Muscle layer of colon (tissue), 2 donors: ENCODE results near the gene MITF.

ENCODE experiments used
- H3K27ac ChIP-seq: one replicate; pipeline ENCODE4 v1.7.0; 2013; ENCODE audit warnings: low read depth, mild to moderate bottlenecking, low read length, moderate library complexity
- H3K27me3 ChIP-seq, 2 donors: one replicate each; pipeline ENCODE4 v1.7.0; 2013; ENCODE audit warnings: low read length in 2 of 2, mild to moderate bottlenecking in 2 of 2; ENCODE audit not compliant: insufficient read depth in 2 of 2, control insufficient read depth in 1 of 2
- H3K36me3 ChIP-seq: one replicate; pipeline ENCODE4 v1.7.0; 2013; ENCODE audit warnings: mild to moderate bottlenecking, low read length; ENCODE audit not compliant: insufficient read depth
- H3K4me1 ChIP-seq: one replicate; pipeline ENCODE4 v1.7.0; 2013; ENCODE audit warnings: mild to moderate bottlenecking, low read length; ENCODE audit not compliant: insufficient read depth
- H3K4me3 ChIP-seq, 2 donors: one replicate each; pipeline ENCODE4 v1.7.0; 2013; ENCODE audit warnings: low read length in 2 of 2, low read depth in 1 of 2, mild to moderate bottlenecking in 1 of 2, moderate library complexity in 1 of 2
- H3K9ac ChIP-seq: one replicate; pipeline ENCODE4 v1.7.0; 2013; ENCODE audit warnings: low read length
- H3K9me3 ChIP-seq: one replicate; pipeline ENCODE4 v1.7.0; 2013; ENCODE audit warnings: mild to moderate bottlenecking, low read length
- donor health status: abdominal sarcoma.
- donor health status: Adenocarcinoma of cecum.

MITF gene

DNA sequence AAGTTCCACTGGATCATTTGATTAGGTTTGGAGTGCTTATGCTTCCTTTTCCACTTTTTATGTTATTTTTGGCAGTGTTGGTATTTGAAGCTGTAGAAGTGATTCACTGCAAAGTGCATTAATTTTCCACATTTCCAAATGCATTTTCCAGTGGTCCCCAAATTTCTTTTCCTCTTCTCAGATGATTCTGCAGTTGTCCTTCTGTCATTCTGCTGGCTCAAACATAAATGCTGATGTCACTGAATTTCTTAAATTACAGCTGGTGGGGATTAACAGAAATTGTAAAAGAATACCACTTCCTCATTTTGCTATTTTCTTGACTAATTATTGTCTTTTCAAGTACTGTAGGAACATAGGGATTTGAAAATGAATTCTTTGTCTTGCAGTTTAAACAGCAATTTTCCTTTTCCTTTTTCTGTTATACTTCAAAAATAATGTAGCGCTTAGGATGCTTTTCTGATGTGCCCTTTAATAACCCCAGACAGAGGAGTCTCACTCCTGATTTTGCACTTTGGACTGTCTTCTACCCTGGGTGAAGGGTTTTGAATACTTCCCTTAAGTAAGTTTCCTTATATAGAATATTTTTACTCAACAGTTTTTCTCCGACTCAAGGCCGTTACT is 25.0 kb downstream of the MITF start:
- peak overlapping the region in 1 of 2 donors; percentile 16 for H3K4me3 ChIP-seq
- H3K9me3 ChIP-seq: no peaks in the 10 kb centered on the region
- no peaks in the 10 kb centered on the region for H3K27me3 ChIP-seq
- peak overlapping the region; percentile 63 for H3K27ac ChIP-seq
- peaks cover 68% of the 10 kb centered on the region for H3K4me1 ChIP-seq
- peak overlapping the region; percentile 14 for H3K9ac ChIP-seq
- no peaks in the 10 kb centered on the region for H3K36me3 ChIP-seq

DNA sequence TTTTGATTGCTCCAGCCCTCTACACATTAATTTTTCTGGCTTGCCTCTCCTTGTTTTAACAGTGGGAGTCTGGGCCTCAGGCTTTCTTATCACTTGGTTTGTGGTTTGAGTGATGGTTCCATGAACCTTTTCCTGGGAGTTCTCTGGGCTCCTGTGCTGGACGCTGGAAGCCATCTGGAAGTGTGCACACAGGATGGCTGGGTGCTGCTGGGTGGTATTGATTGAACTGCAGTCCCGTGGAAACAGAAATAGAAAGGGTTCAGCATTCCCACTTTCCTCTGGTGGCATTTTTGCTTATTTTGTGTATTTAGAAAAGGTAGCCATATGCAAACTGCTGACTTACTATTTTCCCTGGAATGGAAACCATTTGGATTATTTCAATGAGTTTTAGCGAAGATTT is 25.6 kb downstream of the MITF start:
- Histone ChIP-seq H3K27ac (peak overlapping the region; percentile 45), H3K27me3 (no peaks in the 10 kb centered on the region), H3K9ac (no peak overlapping the region), H3K36me3 (no peaks in the 10 kb centered on the region), H3K4me1 (peaks cover 74% of the 10 kb centered on the region), H3K9me3 (no peaks in the 10 kb centered on the region), H3K4me3 (peak overlapping the region in 1 of 2 donors; percentile 7)

DNA sequence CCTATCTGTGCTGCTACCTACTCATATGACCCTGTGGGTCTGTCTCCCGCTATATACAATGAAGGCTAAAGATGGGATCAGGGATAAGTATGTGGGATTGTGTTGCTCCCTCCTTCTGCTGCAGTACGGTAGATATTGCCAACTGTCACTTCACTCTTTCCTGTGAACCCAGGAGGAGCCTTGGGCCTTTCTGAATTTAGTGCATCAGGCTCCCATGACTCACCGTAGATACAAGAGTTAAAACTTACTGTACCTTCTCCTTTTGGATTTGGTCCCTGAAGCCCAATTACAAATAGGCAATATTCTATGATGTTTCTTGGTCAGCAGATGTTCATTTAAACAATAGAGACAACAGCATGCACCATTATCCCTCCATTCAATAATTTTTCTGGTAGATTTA is 27.4 kb downstream of the MITF start:
- Histone ChIP-seq H3K27ac (no peak overlapping the region), H3K4me3 (no peak overlapping the region), H3K4me1 (peaks cover 81% of the 10 kb centered on the region), H3K9me3 (no peaks in the 10 kb centered on the region), H3K9ac (no peak overlapping the region), H3K27me3 (no peaks in the 10 kb centered on the region), H3K36me3 (no peaks in the 10 kb centered on the region)

DNA sequence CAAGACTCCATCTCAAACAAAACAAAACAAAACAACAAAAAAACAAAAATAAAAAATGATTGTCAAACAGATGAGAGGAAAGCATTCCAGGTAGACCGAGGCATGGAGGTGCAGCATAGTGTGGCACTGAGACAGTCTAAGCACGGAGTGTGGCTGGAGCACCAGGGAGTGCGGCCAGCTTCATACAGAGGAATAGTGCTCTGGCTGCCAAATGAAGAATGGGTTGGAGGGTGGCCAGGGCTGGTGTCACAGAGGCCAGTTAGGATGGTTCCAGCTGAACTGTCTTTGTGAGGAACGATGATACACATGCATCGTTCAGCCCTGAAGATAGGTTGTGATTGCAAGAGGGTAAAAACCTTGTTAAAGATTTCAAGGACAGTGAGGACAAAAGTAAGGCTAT is 28.3 kb downstream of the MITF start:
- no peak overlapping the region for H3K27ac ChIP-seq
- no peaks in the 10 kb centered on the region for H3K27me3 ChIP-seq
- H3K9ac ChIP-seq: no peak overlapping the region
- no peaks in the 10 kb centered on the region for H3K9me3 ChIP-seq
- no peak overlapping the region for H3K4me3 ChIP-seq
- H3K4me1 ChIP-seq: peaks cover 81% of the 10 kb centered on the region
- H3K36me3 ChIP-seq: no peaks in the 10 kb centered on the region

DNA sequence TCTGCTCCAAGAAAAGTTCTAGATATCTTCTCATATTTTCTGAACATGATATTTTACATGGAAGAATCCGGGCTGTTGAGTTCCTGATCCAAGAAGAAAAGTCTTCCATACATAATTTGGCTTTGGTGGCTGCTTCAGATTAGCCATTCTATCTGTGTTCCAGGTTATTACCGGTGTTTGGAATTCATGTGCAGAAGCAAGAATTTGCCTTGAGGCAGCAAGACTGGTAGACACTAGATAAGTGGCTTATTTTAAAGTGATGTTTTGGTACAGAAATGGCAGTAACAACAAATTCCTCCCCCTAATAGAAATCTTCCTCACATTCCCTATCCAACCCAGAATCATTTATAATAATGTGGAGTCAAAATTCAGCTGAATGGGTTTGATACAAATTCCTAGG is 29.2 kb downstream of the MITF start:
- H3K4me1 ChIP-seq: peaks cover 79% of the 10 kb centered on the region
- peak overlapping the region; percentile 46 for H3K27ac ChIP-seq
- no peak overlapping the region for H3K4me3 ChIP-seq
- no peaks in the 10 kb centered on the region for H3K9me3 ChIP-seq
- H3K27me3 ChIP-seq: no peaks in the 10 kb centered on the region
- H3K9ac ChIP-seq: no peak overlapping the region
- H3K36me3 ChIP-seq: no peaks in the 10 kb centered on the region

DNA sequence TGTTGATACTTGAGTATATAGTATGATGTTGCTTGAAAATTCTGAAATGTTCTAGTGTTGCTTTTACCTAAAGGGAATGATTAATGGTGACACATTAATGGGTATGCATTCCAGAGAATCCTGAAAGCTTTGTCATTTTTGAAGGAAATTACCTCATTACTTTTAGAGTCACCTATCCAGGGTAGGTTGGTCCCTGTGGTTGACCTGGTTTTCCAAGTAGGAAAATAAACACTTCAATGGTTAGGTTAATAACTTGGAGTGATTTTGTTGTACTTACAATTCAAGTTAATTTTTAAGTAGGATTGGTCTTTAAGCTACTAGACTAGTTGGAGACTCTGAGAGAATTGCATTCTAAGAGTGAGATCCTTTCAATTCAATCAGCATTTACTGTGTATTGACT is 31.0 kb downstream of the MITF start:
- Histone ChIP-seq H3K4me3 (no peak overlapping the region), H3K9me3 (no peaks in the 10 kb centered on the region), H3K27ac (no peak overlapping the region), H3K4me1 (peaks cover 76% of the 10 kb centered on the region), H3K27me3 (no peaks in the 10 kb centered on the region), H3K9ac (no peak overlapping the region), H3K36me3 (no peaks in the 10 kb centered on the region)

DNA sequence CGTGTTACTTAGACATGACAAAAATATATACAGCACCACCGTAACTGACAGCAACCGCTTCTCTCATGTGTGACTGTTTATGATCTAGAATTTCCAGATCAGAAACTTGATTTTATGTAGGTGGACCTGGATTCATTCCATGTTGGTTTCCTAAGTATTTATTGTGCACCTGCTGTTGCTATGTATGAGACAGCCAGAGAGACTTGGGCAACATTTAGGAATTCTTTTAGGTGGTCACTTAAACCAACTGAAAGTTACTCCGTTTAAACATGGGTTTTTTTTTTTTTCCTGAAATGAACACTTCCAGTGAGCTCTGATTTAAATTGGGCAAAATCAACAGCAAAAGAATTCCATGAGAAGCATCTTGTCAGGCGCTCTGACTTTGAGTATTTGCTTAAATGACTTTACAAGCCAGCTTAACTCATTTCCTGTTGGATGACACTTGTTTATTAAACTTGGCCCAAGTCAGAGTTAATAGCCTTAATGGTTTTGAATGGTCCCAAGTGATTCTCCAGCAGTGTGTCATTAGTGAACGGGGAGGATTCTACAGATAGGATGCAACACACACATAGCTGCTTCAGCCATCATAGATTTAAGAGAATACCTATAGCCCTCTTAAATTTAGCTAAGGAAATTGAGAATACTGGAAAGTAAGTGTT is 31.8 kb downstream of the MITF start:
- H3K9ac ChIP-seq: no peak overlapping the region
- H3K4me3 ChIP-seq: no peak overlapping the region
- no peaks in the 10 kb centered on the region for H3K36me3 ChIP-seq
- peaks cover 74% of the 10 kb centered on the region for H3K4me1 ChIP-seq
- peak overlapping the region; percentile 64 for H3K27ac ChIP-seq
- H3K27me3 ChIP-seq: no peaks in the 10 kb centered on the region
- H3K9me3 ChIP-seq: no peaks in the 10 kb centered on the region

DNA sequence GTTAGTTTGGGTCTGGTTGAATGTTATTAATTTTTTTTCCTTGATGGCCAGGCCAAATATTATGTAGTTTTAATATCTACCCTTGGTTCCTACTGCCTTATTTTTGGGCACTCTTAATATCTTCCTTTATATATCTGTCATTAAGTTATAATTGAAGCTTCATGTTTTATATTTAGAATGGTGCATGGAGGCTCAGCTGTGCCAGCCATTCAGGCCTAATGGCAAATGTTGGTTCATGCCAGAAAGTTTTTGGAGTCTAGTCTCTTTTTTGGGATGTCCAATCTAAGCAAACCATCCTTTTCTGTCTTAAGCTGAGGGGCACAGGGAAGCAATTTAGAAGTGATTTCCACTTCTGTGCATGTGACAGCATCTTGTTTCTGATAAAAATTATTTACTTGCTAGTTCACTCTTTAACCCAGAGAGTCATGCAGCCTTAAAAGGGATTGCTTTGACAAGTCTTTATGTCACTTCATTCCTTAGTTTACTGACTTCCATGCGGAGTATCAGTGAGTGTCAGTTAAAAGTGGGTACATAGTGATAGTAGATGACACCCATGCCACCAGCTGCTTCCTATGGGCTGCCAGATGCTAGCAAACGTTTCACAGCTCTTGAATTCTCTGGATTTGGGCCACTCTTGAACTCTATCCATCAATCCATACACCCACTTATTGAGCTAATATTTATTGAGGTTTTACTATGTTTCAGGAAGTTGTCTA is 33.0 kb downstream of the MITF start:
- Histone ChIP-seq H3K9ac (no peak overlapping the region), H3K4me1 (peaks cover 78% of the 10 kb centered on the region), H3K27ac (peak overlapping the region; percentile 10), H3K36me3 (no peaks in the 10 kb centered on the region), H3K27me3 (no peaks in the 10 kb centered on the region), H3K9me3 (no peaks in the 10 kb centered on the region), H3K4me3 (no peak overlapping the region)

DNA sequence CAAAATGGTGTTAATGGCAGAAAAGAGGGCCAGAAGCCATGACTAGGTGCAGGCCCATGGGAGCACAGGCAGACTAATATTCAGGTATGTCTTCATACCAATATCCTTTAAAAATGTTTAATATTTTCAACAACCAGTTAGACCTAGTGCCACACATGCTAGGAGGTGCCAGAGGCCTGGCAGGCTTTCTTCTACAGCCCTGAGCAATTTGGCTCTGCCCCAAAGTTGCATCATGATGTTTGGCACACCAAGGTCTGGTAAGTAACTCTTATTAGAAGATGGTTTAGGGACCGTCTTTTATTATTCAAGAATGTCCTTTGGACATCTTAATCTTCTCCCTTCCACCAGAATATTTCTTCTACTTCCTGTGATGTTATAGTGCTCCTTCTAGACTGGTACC is 34.8 kb downstream of the MITF start:
- H3K4me3 ChIP-seq: no peak overlapping the region
- H3K9ac ChIP-seq: no peak overlapping the region
- H3K4me1 ChIP-seq: peaks cover 68% of the 10 kb centered on the region
- no peak overlapping the region for H3K27ac ChIP-seq
- H3K9me3 ChIP-seq: no peaks in the 10 kb centered on the region
- H3K36me3 ChIP-seq: no peaks in the 10 kb centered on the region
- no peaks in the 10 kb centered on the region for H3K27me3 ChIP-seq

DNA sequence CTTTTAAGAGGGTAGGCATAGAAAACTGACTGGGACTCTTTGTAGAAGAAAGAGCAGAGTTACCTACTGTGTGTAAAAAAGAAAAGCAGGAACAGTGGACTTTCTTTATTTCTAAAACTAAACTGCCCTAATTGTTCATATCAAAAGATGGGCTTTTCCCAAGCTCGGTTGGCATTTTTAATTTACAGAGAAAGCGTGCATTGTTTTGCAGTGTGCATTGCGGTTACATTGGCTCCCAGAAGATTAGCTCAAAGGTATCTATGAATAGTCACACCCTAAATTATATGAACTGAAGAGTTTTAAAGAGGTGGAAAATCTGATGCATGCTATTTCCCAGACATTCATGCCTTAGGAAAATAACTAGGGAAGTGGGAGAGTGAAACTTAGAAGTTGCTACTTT is 36.5 kb downstream of the MITF start:
- no peak overlapping the region for H3K9ac ChIP-seq
- H3K27me3 ChIP-seq: no peaks in the 10 kb centered on the region
- H3K36me3 ChIP-seq: no peaks in the 10 kb centered on the region
- H3K4me3 ChIP-seq: no peak overlapping the region
- no peak overlapping the region for H3K27ac ChIP-seq
- H3K4me1 ChIP-seq: peaks cover 54% of the 10 kb centered on the region
- no peaks in the 10 kb centered on the region for H3K9me3 ChIP-seq

DNA sequence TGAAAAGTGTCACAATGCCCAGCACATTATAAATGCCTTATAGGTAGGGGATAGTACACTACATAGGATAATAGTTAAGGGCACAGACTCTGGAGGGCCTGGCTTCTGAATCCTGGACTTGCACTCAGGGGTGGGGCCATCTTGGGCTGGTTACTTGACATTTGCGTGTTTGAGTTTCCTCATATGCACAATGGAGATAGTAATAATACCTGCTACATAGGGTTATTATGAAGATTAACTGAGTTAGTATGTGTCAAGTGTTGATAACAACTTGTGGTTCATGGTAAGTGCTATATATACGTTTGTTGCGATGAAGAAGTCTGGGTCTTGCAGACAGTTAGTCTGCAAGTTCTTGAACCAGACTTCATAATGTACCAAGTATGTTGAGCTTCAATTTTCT is 37.0 kb downstream of the MITF start:
- no peak overlapping the region for H3K27ac ChIP-seq
- no peak overlapping the region for H3K9ac ChIP-seq
- no peak overlapping the region for H3K4me3 ChIP-seq
- H3K36me3 ChIP-seq: no peaks in the 10 kb centered on the region
- H3K4me1 ChIP-seq: peaks cover 54% of the 10 kb centered on the region
- H3K9me3 ChIP-seq: no peaks in the 10 kb centered on the region
- H3K27me3 ChIP-seq: no peaks in the 10 kb centered on the region
